K562 (cell line): ENCODE results near the gene PEAR1. TPM values are rescaled to one million over a fixed set of nuclear protein-coding genes. Genes with fewer than 3 reads are reported as not detected.

Experiments used
- polyA plus RNA-seq, 8 experiments: library from polyadenylated mRNA; depleted of rRNA in 4 of 8; stranded (reverse) in 5 of 8; unstranded in 3 of 8; fragments of >200 nt; fragmentation: Nextera tagmentation in 2 of 8; fragmentation: Illumina TruSeq in 1 of 8; extraction: Ambion mirVana in 2 of 8; extraction: Trizol in 1 of 8; gene quantifications; 2 replicates each; pipeline versions ENCODE4 v1.2.1 to v1.2.3, GENCODE V29; 2011 to 2014; ENCODE audit warnings: inconsistent platforms in 1 of 8, missing spikeins in 1 of 8
- total RNA-seq, 7 experiments: library from RNA; depleted of rRNA in 6 of 7; stranded (reverse); fragments of >200 nt in 6 of 7; fragmentation: Illumina TruSeq in 2 of 7; extraction: Trizol in 2 of 7; gene quantifications; 2 replicates each; pipeline versions ENCODE4 v1.2.1 to v1.2.3, GENCODE V29; 2011 to 2021; ENCODE audit warnings: low replicate concordance in 1 of 7
- TF ChIP-seq, protein P1 (sequence below): fragments of 450-650 bp; IDR thresholded peaks from 2 replicates; pipeline ENCODE4 v1.6.1; 2016; ENCODE audit warnings: low read depth

PEAR1 gene
- total and polyA plus RNA-seq, 9 of the 15 experiments (the other 6 are each of a cell fraction or from before 2014, with no cell fraction given) = 0.87 to 13.9 (median 6.1) TPM

- TF ChIP-seq, protein P1, sequence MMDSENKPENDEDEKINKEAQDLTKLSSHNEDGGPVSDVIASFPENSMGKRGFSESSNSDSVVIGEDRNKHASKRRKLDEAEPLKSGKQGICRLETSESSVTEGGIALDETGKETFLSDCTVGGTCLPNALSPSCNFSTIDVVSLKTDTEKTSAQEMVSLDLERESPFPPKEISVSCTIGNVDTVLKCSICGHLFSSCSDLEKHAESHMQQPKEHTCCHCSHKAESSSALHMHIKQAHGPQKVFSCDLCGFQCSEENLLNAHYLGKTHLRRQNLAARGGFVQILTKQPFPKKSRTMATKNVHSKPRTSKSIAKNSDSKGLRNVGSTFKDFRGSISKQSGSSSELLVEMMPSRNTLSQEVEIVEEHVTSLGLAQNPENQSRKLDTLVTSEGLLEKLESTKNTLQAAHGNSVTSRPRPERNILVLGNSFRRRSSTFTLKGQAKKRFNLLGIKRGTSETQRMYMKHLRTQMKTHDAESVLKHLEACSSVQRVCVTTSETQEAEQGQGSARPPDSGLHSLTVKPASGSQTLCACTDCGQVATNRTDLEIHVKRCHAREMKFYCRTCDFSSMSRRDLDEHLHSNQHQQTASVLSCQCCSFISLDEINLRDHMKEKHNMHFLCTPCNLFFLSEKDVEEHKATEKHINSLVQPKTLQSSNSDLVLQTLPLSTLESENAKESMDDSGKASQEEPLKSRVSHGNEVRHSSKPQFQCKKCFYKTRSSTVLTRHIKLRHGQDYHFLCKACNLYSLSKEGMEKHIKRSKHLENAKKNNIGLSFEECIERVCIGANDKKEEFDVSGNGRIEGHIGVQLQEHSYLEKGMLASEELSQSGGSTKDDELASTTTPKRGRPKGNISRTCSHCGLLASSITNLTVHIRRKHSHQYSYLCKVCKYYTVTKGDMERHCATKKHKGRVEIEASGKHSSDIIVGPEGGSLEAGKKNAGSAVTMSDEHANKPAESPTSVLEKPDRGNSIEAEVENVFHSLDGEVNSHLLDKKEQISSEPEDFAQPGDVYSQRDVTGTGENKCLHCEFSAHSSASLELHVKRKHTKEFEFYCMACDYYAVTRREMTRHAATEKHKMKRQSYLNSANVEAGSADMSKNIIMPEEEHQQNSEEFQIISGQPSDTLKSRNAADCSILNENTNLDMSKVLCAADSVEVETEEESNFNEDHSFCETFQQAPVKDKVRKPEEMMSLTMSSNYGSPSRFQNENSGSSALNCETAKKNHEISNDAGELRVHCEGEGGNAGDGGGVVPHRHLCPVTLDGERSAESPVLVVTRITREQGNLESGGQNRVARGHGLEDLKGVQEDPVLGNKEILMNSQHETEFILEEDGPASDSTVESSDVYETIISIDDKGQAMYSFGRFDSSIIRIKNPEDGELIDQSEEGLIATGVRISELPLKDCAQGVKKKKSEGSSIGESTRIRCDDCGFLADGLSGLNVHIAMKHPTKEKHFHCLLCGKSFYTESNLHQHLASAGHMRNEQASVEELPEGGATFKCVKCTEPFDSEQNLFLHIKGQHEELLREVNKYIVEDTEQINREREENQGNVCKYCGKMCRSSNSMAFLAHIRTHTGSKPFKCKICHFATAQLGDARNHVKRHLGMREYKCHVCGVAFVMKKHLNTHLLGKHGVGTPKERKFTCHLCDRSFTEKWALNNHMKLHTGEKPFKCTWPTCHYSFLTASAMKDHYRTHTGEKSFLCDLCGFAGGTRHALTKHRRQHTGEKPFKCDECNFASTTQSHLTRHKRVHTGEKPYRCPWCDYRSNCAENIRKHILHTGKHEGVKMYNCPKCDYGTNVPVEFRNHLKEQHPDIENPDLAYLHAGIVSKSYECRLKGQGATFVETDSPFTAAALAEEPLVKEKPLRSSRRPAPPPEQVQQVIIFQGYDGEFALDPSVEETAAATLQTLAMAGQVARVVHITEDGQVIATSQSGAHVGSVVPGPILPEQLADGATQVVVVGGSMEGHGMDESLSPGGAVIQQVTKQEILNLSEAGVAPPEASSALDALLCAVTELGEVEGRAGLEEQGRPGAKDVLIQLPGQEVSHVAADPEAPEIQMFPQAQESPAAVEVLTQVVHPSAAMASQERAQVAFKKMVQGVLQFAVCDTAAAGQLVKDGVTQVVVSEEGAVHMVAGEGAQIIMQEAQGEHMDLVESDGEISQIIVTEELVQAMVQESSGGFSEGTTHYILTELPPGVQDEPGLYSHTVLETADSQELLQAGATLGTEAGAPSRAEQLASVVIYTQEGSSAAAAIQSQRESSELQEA = no peak
Observed at GRCh38 chr1:156858555-156858956, 35.0 kb upstream of the PEAR1 start (continued).
